SK-N-SH (cell line): ENCODE results near the gene FIBIN. TPM values are rescaled to one million over a fixed set of nuclear protein-coding genes. Genes with fewer than 3 reads are reported as not detected.

Experiments used
- CTCF ChIA-PET: fragments of 300-600, 350-600 bp; formaldehyde crosslinking; extraction: SDS; loops from one replicate; lab custom pipeline; 2021; lab: Yijun Ruan, JAX
- POLR2A ChIA-PET: fragments of 350-600 bp; sonication (Branson Sonifier 250); formaldehyde crosslinking; extraction: SDS; loops from one replicate; lab custom pipeline; 2020; ENCODE audit warnings: antibody characterized with exemption, inconsistent platforms; lab: Yijun Ruan, JAX
- DNase-seq: peaks from one replicate; pipeline ENCODE4 v3.0.0; 2012
- H2AFZ ChIP-seq: fragments of 200-600 bp; sonication (generic); 2 replicates; pipeline ENCODE4 v1.8.1; 2016; ENCODE audit warnings: antibody characterized with exemption, mild to moderate bottlenecking, low read depth
- H3F3A ChIP-seq: fragments of 200-600 bp; sonication (generic); replicated peaks from 2 replicates; pipeline ENCODE3; 2016; ENCODE audit warnings: antibody characterized with exemption, mild to moderate bottlenecking; ENCODE audit not compliant: insufficient read depth
- H3K27ac ChIP-seq, 2 experiments: fragments of 200-500 bp in 1 of 2; fragments of 200-600 bp in 1 of 2; sonication (Bioruptor generic) in 1 of 2; sonication (generic), shearing (Covaris generic) in 1 of 2; 2 replicates each; pipeline versions ENCODE4 v1.5.1 to v1.6.1; 2014 to 2016; ENCODE audit warnings: low read depth in 2 of 2, inconsistent platforms in 1 of 2, low read length in 1 of 2, mild to moderate bottlenecking in 1 of 2, mixed read lengths in 1 of 2
- H3K27me3 ChIP-seq: fragments of 200-600 bp; sonication (generic), shearing (Covaris generic); 2 replicates; pipeline ENCODE4 v1.6.1; 2016; ENCODE audit warnings: mixed run types; ENCODE audit not compliant: insufficient read depth
- H3K36me3 ChIP-seq, 2 experiments: fragments of 200-500 bp in 1 of 2; fragments of 200-600 bp in 1 of 2; sonication (Bioruptor generic) in 1 of 2; sonication (generic) in 1 of 2; replicated peaks in 1 of 2; 2 replicates each; pipeline versions ENCODE3 to v1.5.1; 2014 to 2016; ENCODE audit warnings: low read length in 1 of 2, mild to moderate bottlenecking in 1 of 2; ENCODE audit not compliant: insufficient read depth in 2 of 2, control insufficient read depth in 1 of 2
- H3K4me1 ChIP-seq, 2 experiments: fragments of 200-500 bp in 1 of 2; fragments of 200-600 bp in 1 of 2; sonication (Bioruptor generic) in 1 of 2; sonication (generic), shearing (Covaris generic) in 1 of 2; 2 replicates each; pipeline versions ENCODE4 v1.5.1 to v1.6.1; 2014 to 2016; ENCODE audit warnings: low read depth in 1 of 2, low read length in 1 of 2, mixed run types in 1 of 2; ENCODE audit not compliant: insufficient read depth in 2 of 2, control insufficient read depth in 1 of 2
- H3K4me2 ChIP-seq: fragments of 200-600 bp; sonication (generic), shearing (Covaris generic); 2 replicates; pipeline ENCODE4 v1.6.1; 2017; ENCODE audit warnings: mixed run types
- H3K4me3 ChIP-seq, 2 experiments: fragments of 200-500 bp in 1 of 2; fragments of 200-600 bp in 1 of 2; sonication (Bioruptor generic) in 1 of 2; sonication (generic), shearing (Covaris generic) in 1 of 2; 2 replicates each; pipeline versions ENCODE4 v1.5.1 to v1.8.1; 2014 to 2016; ENCODE audit warnings: low read depth in 2 of 2, inconsistent platforms in 1 of 2, low read length in 1 of 2, mild to moderate bottlenecking in 1 of 2, mixed read lengths in 1 of 2, moderate library complexity in 1 of 2
- H3K79me2 ChIP-seq: fragments of 200-600 bp; sonication (generic); 2 replicates; pipeline ENCODE4 v1.8.1; 2017; ENCODE audit warnings: mild to moderate bottlenecking; ENCODE audit not compliant: insufficient read depth
- H3K9ac ChIP-seq: fragments of 200-600 bp; sonication (generic); 2 replicates; pipeline ENCODE4 v1.6.1; 2017; ENCODE audit warnings: mixed run types
- H3K9me2 ChIP-seq: fragments of 200-600 bp; sonication (generic); 2 replicates; pipeline ENCODE4 v1.6.1; 2017; ENCODE audit warnings: mixed run types
- H3K9me3 ChIP-seq: fragments of 200-600 bp; sonication (generic); 2 replicates; pipeline ENCODE4 v1.6.1; 2017; ENCODE audit warnings: mixed run types, mild to moderate bottlenecking, moderate library complexity
- H4K20me1 ChIP-seq: fragments of 200-600 bp; sonication (generic); 2 replicates; pipeline ENCODE4 v1.6.1; 2017; ENCODE audit warnings: mild to moderate bottlenecking, mixed run types; ENCODE audit not compliant: insufficient read depth
- CTCF ChIP-seq: fragments of 200-600 bp; sonication (generic); IDR thresholded peaks from 2 replicates; pipeline ENCODE4 v1.6.1; 2017; ENCODE audit warnings: antibody characterized with exemption, mild to moderate bottlenecking, moderate library complexity
- EP300 ChIP-seq, 2 experiments: IDR thresholded peaks; 2 replicates each; pipeline versions ENCODE4 v1.4.0 to v1.6.1; 2012; ENCODE audit warnings: borderline replicate concordance in 1 of 2, low read depth in 1 of 2, low read length in 1 of 2
- FOXJ3 ChIP-seq: sonication (generic); formaldehyde crosslinking; IDR thresholded peaks from 2 replicates; pipeline ENCODE4 v1.5.1; 2020; ENCODE audit warnings: mild to moderate bottlenecking, missing genetic modification reagents
- GABPA ChIP-seq: IDR thresholded peaks from 2 replicates; pipeline ENCODE4 v1.4.0; 2012; ENCODE audit warnings: low read depth, mild to moderate bottlenecking
- IRF3 ChIP-seq: fragments of 150-350 bp; IDR thresholded peaks from 2 replicates; pipeline ENCODE4 v1.6.1; 2016; ENCODE audit warnings: mild to moderate bottlenecking, low read depth, low read length
- MAX ChIP-seq: IDR thresholded peaks from 2 replicates; pipeline ENCODE4 v1.4.0; 2012; ENCODE audit warnings: low read depth
- MXI1 ChIP-seq: IDR thresholded peaks from 2 replicates; pipeline ENCODE4 v1.6.1; 2012; ENCODE audit warnings: mild to moderate bottlenecking, low read depth, low read length, improper control_type of control experiment
- NRF1 ChIP-seq: IDR thresholded peaks from 2 replicates; pipeline ENCODE4 v1.6.1; 2012; ENCODE audit warnings: low read depth, mild to moderate bottlenecking, low read length
- PBX3 ChIP-seq: IDR thresholded peaks from 2 replicates; pipeline ENCODE4; 2012
- POLR2AphosphoS5 ChIP-seq: IDR thresholded peaks from 2 replicates; pipeline ENCODE4 v1.6.1; 2012; ENCODE audit warnings: low read depth, low read length
- SIN3A ChIP-seq: IDR thresholded peaks from 2 replicates; pipeline ENCODE4 v1.6.1; 2012; ENCODE audit warnings: low read depth, mild to moderate bottlenecking, low read length, moderate library complexity, borderline replicate concordance
- SMC3 ChIP-seq: IDR thresholded peaks from 2 replicates; pipeline ENCODE4 v1.6.1; 2012; ENCODE audit warnings: low read depth, low read length, improper control_type of control experiment
- TEAD4 ChIP-seq: IDR thresholded peaks from 2 replicates; pipeline ENCODE4 v1.4.0; 2012; ENCODE audit warnings: mild to moderate bottlenecking, borderline replicate concordance; ENCODE audit not compliant: insufficient read depth
- USF1 ChIP-seq: IDR thresholded peaks from 2 replicates; pipeline ENCODE4 v1.4.0; 2012; ENCODE audit warnings: low read depth, borderline replicate concordance
- USF2 ChIP-seq: fragments of 150-350 bp; IDR thresholded peaks from 2 replicates; pipeline ENCODE4 v1.6.1; 2017; ENCODE audit warnings: antibody characterized with exemption, low read length, low read depth, borderline replicate concordance
- YY1 ChIP-seq: IDR thresholded peaks from 2 replicates; pipeline ENCODE4 v1.4.0; 2012; ENCODE audit warnings: low read depth, mild to moderate bottlenecking
- ZBTB33 ChIP-seq: IDR thresholded peaks from 2 replicates; pipeline ENCODE4 v1.4.0; 2012; ENCODE audit warnings: low read depth, borderline replicate concordance
- WGBS: methylation state at CpG from one replicate; pipeline ENCODE4 v1.1.6; 2017; ENCODE audit warnings: low lambda C conversion rate; 5-methylcytosine and 5-hydroxymethylcytosine counted together
- polyA plus RNA-seq, 3 experiments: library from polyadenylated mRNA; depleted of rRNA; stranded (reverse); fragments of >200 nt; gene quantifications; 2 replicates each; pipeline ENCODE4 v1.2.3, GENCODE V29; 2012

Gene FIBIN
- polyA plus RNA-seq, 1 of the 3 experiments (the other 2 are of a cell fraction), result 0.66 TPM

GRCh38 chr11:27029966-27030365 lies 36.1 kb downstream of the FIBIN start:
- no peak overlapping the region for H2AFZ ChIP-seq
- ChIA-PET POLR2A (no interaction called here), CTCF (no interaction called here)
- H3K4me1 ChIP-seq, result no peaks in the 10 kb centered on the region; a peak in 1 of 4 replicates
- H3K9me2 ChIP-seq, result no peaks in the 10 kb centered on the region
- H3K79me2 ChIP-seq, result no peaks in the 10 kb centered on the region
- WGBS, result no CpG with 5 or more reads among the region's 1 CpG
- no peak overlapping the region for H3K4me2 ChIP-seq
- no peaks in the 10 kb centered on the region for H3K27me3 ChIP-seq
- DNase-seq, result no peak
- no peaks in the 10 kb centered on the region for H4K20me1 ChIP-seq
- H3K27ac ChIP-seq, result no peak overlapping the region
- no peak overlapping the region for H3K4me3 ChIP-seq
- no peak overlapping the region for H3K9ac ChIP-seq
- no peaks in the 10 kb centered on the region for H3F3A ChIP-seq
- no peaks in the 10 kb centered on the region for H3K36me3 ChIP-seq
- no peaks in the 10 kb centered on the region for H3K9me3 ChIP-seq
- TF ChIP-seq TEAD4 (no peak), PBX3 (no peak), SMC3 (no peak), POLR2AphosphoS5 (no peak), USF2 (no peak), CTCF (no peak), NRF1 (no peak), MXI1 (no peak), MAX (no peak), ZBTB33 (no peak), SIN3A (no peak), IRF3 (no peak), GABPA (no peak), EP300 (IDR thresholded peaks at IDR 0.05; ENCODE audit: borderline replicate concordance in 1 of 2, low read depth in 1 of 2, low read length in 1 of 2) (no peak), FOXJ3 (no peak), YY1 (no peak), USF1 (no peak)
